Sigmoid colon (tissue), 7 donors: ENCODE results near the gene PGS1. TPM values are rescaled to one million over a fixed set of nuclear protein-coding genes. Genes with fewer than 3 reads are reported as not detected.
A peak's percentile ranks its signal among the peaks of the same experiment; 100 is the strongest.

Source experiments
- DNase-seq: peaks from one replicate; pipeline ENCODE4 v3.0.0-alpha.2; 2019
- H3K27ac ChIP-seq, 4 donors: fragments of 200-600 bp; sonication (generic); one replicate each; pipeline ENCODE4 v1.5.1; 2016 to 2019; ENCODE audit warnings: mild to moderate bottlenecking in 1 of 4
- H3K27me3 ChIP-seq, 3 donors: fragments of 200-600 bp; sonication (generic); one replicate each; pipeline ENCODE4 v1.5.1; 2019; ENCODE audit warnings: mild to moderate bottlenecking in 1 of 3
- H3K36me3 ChIP-seq, 4 donors: fragments of 200-600 bp; sonication (generic); one replicate each; pipeline ENCODE4 v1.5.1; 2016 to 2019
- H3K4me1 ChIP-seq, 4 donors: fragments of 200-600 bp; sonication (generic); one replicate each; pipeline ENCODE4 v1.5.1; 2017 to 2019
- H3K4me3 ChIP-seq, 4 donors: fragments of 200-600 bp; sonication (generic); one replicate each; pipeline ENCODE4 v1.5.1; 2017 to 2019; ENCODE audit warnings: mild to moderate bottlenecking in 2 of 4, moderate library complexity in 1 of 4
- H3K9me3 ChIP-seq, 4 donors: fragments of 200-600 bp in 3 of 4; sonication (generic) in 3 of 4; one replicate each; pipeline versions ENCODE4 v1.5.1 to v1.6.1; 2013 to 2019
- CTCF ChIP-seq, 4 experiments: fragments of 450-650 bp in 3 of 4; fragments of 200-600 bp in 1 of 4; IDR thresholded peaks; one replicate each; pipeline ENCODE4 v1.5.1; 2016 to 2019; ENCODE audit warnings: antibody characterized with exemption in 4 of 4, mild to moderate bottlenecking in 3 of 4, moderate library complexity in 2 of 4
- EP300 ChIP-seq, 4 donors: sonication (generic); formaldehyde crosslinking; IDR thresholded peaks; one replicate each; pipeline ENCODE4 v1.6.1; 2017; ENCODE audit warnings: antibody characterized with exemption in 4 of 4
- POLR2A ChIP-seq, 2 donors: fragments of 450-650 bp; IDR thresholded peaks; one replicate each; pipeline ENCODE4 v1.6.1; 2016; ENCODE audit warnings: antibody characterized with exemption in 2 of 2, mild to moderate bottlenecking in 2 of 2, moderate library complexity in 2 of 2
- POLR2AphosphoS5 ChIP-seq, 4 donors: sonication (generic); formaldehyde crosslinking; IDR thresholded peaks; one replicate each; pipeline ENCODE4 v1.6.1; 2017; ENCODE audit warnings: antibody characterized with exemption in 4 of 4
- WGBS, 2 donors: extraction: QIAGEN DNeasy Blood & Tissue Kit; methylation state at CpG; one replicate each; pipeline ENCODE4 v1.1.7; 2013; 5-methylcytosine and 5-hydroxymethylcytosine counted together
- intact Hi-C: fragments of 100-400 bp; cut with DNase I; formaldehyde crosslinking; loops from one replicate; pipeline ENCODE4 v1.15.1; 2023
- polyA plus RNA-seq, 3 donors: library from polyadenylated mRNA; stranded (reverse); fragments of 200-250 nt; gene quantifications; one replicate each; pipeline ENCODE4 v1.2.3, GENCODE V29; 2013
- total RNA-seq, 4 donors: library from RNA; depleted of rRNA; stranded (reverse); fragments of >200 nt; gene quantifications; one replicate each; pipeline ENCODE4 v1.1.0, GENCODE V29; 2016
- donor health status: healthy with polysubstance abuse.
- donor health status: Bipolar disorder and iron deficiency.
- donor health status: healthy.

Gene PGS1
- total and polyA plus RNA-seq, 7 donors: 9.9 to 36.9 (median 28.6) TPM

GRCh38 chr17:78376161-78376560, 2.3 kb upstream of the PGS1 start:
- Histone ChIP-seq H3K4me1 (peaks cover 0 to 44% (median 34%) of the 10 kb centered on the region in 4 donors), H3K36me3 (no peaks in the 10 kb centered on the region), H3K9me3 (no peaks in the 10 kb centered on the region), H3K4me3 (no peak overlapping the region), H3K27me3 (no peaks in the 10 kb centered on the region), H3K27ac (peak overlapping the region in 3 of 4 donors; percentile 59 to 71 (median 65))
- no peak for DNase-seq
- intact Hi-C loops: no loop called here
- 84 to 87% methylated on average over 5 of the region's 5 CpGs for WGBS, 2 donors
- TF ChIP-seq POLR2AphosphoS5 (IDR thresholded peaks at IDR 0.05): no peak
- TF ChIP-seq CTCF (IDR thresholded peaks at IDR 0.05): no peak
- no peak for TF ChIP-seq EP300 (IDR thresholded peaks at IDR 0.05)
- no peak for TF ChIP-seq POLR2A (IDR thresholded peaks at IDR 0.05)

GRCh38 chr17:78377858-78378224, 608 bp upstream of the PGS1 start:
- intact Hi-C loops: no loop called here
- Histone ChIP-seq H3K27ac (peak overlapping the region; percentile 85 to 90 (median 87)), H3K27me3 (no peaks in the 10 kb centered on the region), H3K4me3 (peak overlapping the region; percentile 88 to 98 (median 96)), H3K9me3 (no peaks in the 10 kb centered on the region), H3K4me1 (peaks cover 0 to 56% (median 43%) of the 10 kb centered on the region in 4 donors), H3K36me3 (no peaks in the 10 kb centered on the region)
- DNase-seq: no peak
- TF ChIP-seq POLR2AphosphoS5 (IDR thresholded peaks at IDR 0.05) (no peak), POLR2A (IDR thresholded peaks at IDR 0.05) (no peak), EP300 (IDR thresholded peaks at IDR 0.05) (no peak), CTCF (IDR thresholded peaks at IDR 0.05) (no peak)
- WGBS, 2 donors: 22 to 54% methylated on average over 14 of the region's 14 CpGs

GRCh38 chr17:78379131-78379491, 662 bp downstream of the PGS1 start:
- no peaks in the 10 kb centered on the region for H3K27me3 ChIP-seq
- no peaks in the 10 kb centered on the region for H3K36me3 ChIP-seq
- peak overlapping the region; percentile 88 to 98 (median 96) for H3K4me3 ChIP-seq
- H3K4me1 ChIP-seq: peaks cover 0 to 62% (median 46%) of the 10 kb centered on the region in 4 donors
- TF ChIP-seq POLR2A (IDR thresholded peaks at IDR 0.05): no peak
- peak in 1 of 4 donors; percentile 27 for TF ChIP-seq EP300 (IDR thresholded peaks at IDR 0.05)
- TF ChIP-seq POLR2AphosphoS5 (IDR thresholded peaks at IDR 0.05): peak in 2 of 4 donors; percentile 8 to 36
- H3K9me3 ChIP-seq: no peaks in the 10 kb centered on the region
- intact Hi-C loops: no loop called here
- 6% methylated on average over 7 of the region's 7 CpGs for WGBS, 2 donors
- H3K27ac ChIP-seq: peak overlapping the region; percentile 85 to 90 (median 87)
- DNase-seq: no peak

GRCh38 chr17:78380370-78380769, 1.9 kb downstream of the PGS1 start:
- Histone ChIP-seq H3K36me3 (no peaks in the 10 kb centered on the region), H3K4me3 (no peak overlapping the region), H3K27ac (peak overlapping the region in 2 of 4 donors; percentile 4 to 90), H3K9me3 (no peaks in the 10 kb centered on the region), H3K4me1 (peaks cover 0 to 56% (median 45%) of the 10 kb centered on the region in 4 donors), H3K27me3 (no peaks in the 10 kb centered on the region)
- intact Hi-C loops: loop anchor here (5.0 kb wide), 1 partner anchor 88 kb away; no protein-coding TSS in a partner anchor
- 80 to 83% methylated on average over 5 of the region's 5 CpGs for WGBS, 2 donors
- DNase-seq: no peak
- no peak for TF ChIP-seq POLR2AphosphoS5 (IDR thresholded peaks at IDR 0.05)
- no peak for TF ChIP-seq EP300 (IDR thresholded peaks at IDR 0.05)
- no peak for TF ChIP-seq CTCF (IDR thresholded peaks at IDR 0.05)
- no peak for TF ChIP-seq POLR2A (IDR thresholded peaks at IDR 0.05)

GRCh38 chr17:78381601-78382232, 3.3 kb downstream of the PGS1 start:
- intact Hi-C loops: loop anchor here (5.0 kb wide), 1 partner anchor 89 kb away; no protein-coding TSS in a partner anchor
- TF ChIP-seq POLR2AphosphoS5 (IDR thresholded peaks at IDR 0.05) (no peak), EP300 (IDR thresholded peaks at IDR 0.05) (peak in 1 of 4 donors; percentile 16)
- H3K27me3 ChIP-seq: no peaks in the 10 kb centered on the region
- no peaks in the 10 kb centered on the region for H3K36me3 ChIP-seq
- peak overlapping the region; percentile 24 to 90 (median 60) for H3K27ac ChIP-seq
- 38 to 47% methylated on average over 12 of the region's 12 CpGs for WGBS, 2 donors
- H3K4me3 ChIP-seq: no peak overlapping the region
- H3K9me3 ChIP-seq: no peaks in the 10 kb centered on the region
- H3K4me1 ChIP-seq: peaks cover 0 to 58% (median 52%) of the 10 kb centered on the region in 4 donors
- DNase-seq: no peak
